CD4-positive, alpha-beta T cell (primary cell): ENCODE measurements around the gene SGSM1. TPM values are rescaled to one million over a fixed set of nuclear protein-coding genes. Genes with fewer than 3 reads are reported as not detected.

Experiments used
- ATAC-seq: fragments of 200-7000 bp; cut with Tn5 transposase; one replicate; pipeline ENCODE4 v1.10.0; 2022; ENCODE audit warnings: mild to moderate bottlenecking; ENCODE audit not compliant: poor library complexity
- CTCF ChIA-PET: fragments of 350-600 bp; sonication (Branson Sonifier 250); formaldehyde crosslinking; loops from one replicate; lab custom pipeline; 2021; ENCODE audit warnings: antibody characterized with exemption, inconsistent platforms; lab: Charles Lee
- POLR2A ChIA-PET: fragments of 350-600 bp; sonication (Branson Sonifier 250); formaldehyde crosslinking; loops from one replicate; lab custom pipeline; 2021; ENCODE audit warnings: antibody characterized with exemption, inconsistent platforms; lab: Charles Lee
- DNase-seq, 14 experiments: peaks; one replicate each; pipeline ENCODE4 v3.0.0-alpha.2; 2013 to 2020; ENCODE audit warnings: mixed read lengths in 2 of 14
- H3K27ac ChIP-seq, 2 donors: one replicate each; pipeline versions ENCODE4 v1.5.1 to v1.7.0; 2013; ENCODE audit warnings: low read length in 2 of 2, low read depth in 1 of 2, mild to moderate bottlenecking in 1 of 2
- H3K27me3 ChIP-seq, 2 experiments: 1 replicate in 1 of 2; 2 replicates in 1 of 2; pipeline versions ENCODE4 v1.6.1 to v1.7.0; 2013; ENCODE audit warnings: low read length in 2 of 2, control low read depth in 1 of 2, mild to moderate bottlenecking in 1 of 2, moderate library complexity in 1 of 2; ENCODE audit not compliant: insufficient read depth in 2 of 2, control insufficient read depth in 1 of 2
- H3K36me3 ChIP-seq: one replicate; pipeline ENCODE4 v1.6.1; 2013; ENCODE audit warnings: low read length, control low read depth; ENCODE audit not compliant: insufficient read depth
- H3K4me1 ChIP-seq: one replicate; pipeline ENCODE4 v1.6.1; 2013; ENCODE audit warnings: low read length, control low read depth; ENCODE audit not compliant: insufficient read depth
- H3K4me3 ChIP-seq: one replicate; pipeline ENCODE4 v1.5.1; 2013; ENCODE audit warnings: mild to moderate bottlenecking, low read length, moderate library complexity
- H3K9me3 ChIP-seq, 2 experiments: 1 replicate in 1 of 2; 2 replicates in 1 of 2; pipeline versions ENCODE4 v1.6.1 to v1.7.0; 2013; ENCODE audit warnings: low read length in 2 of 2, mild to moderate bottlenecking in 2 of 2, control low read depth in 1 of 2, moderate library complexity in 1 of 2; ENCODE audit not compliant: control insufficient read depth in 1 of 2, insufficient read depth in 1 of 2
- H3K27ac Mint-ChIP-seq: one replicate; pipeline ENCODE4 v1.8.0; 2020; ENCODE audit warnings: mixed read lengths
- H3K27me3 Mint-ChIP-seq: one replicate; pipeline ENCODE4 v1.8.0; 2021; ENCODE audit warnings: mixed read lengths
- H3K36me3 Mint-ChIP-seq: one replicate; pipeline ENCODE4 v1.8.0; 2021; ENCODE audit warnings: low read depth, mixed read lengths
- H3K4me1 Mint-ChIP-seq: one replicate; pipeline ENCODE4 v1.8.0; 2021; ENCODE audit warnings: low read depth, mixed read lengths
- H3K4me3 Mint-ChIP-seq: one replicate; pipeline ENCODE4 v1.8.0; 2020; ENCODE audit warnings: mild to moderate bottlenecking, mixed read lengths
- H3K9me3 Mint-ChIP-seq: one replicate; pipeline ENCODE4 v1.8.0; 2020; ENCODE audit warnings: mixed read lengths
- CTCF ChIP-seq: fragments of 200-600 bp; IDR thresholded peaks from one replicate; pipeline ENCODE4 v1.8.0; 2022; ENCODE audit warnings: antibody characterized with exemption, mild to moderate bottlenecking
- intact Hi-C, 2 experiments: fragments of 100-400 bp; cut with DNase I in 1 of 2; cut with micrococcal nuclease in 1 of 2; formaldehyde crosslinking; loops; one replicate each; pipeline versions ENCODE4 v1.15.1 to v1.9.0; 2023 to 2025; cut with DNase I, micrococcal nuclease
- total RNA-seq, 174 experiments: library from RNA in 2 of 174; stranded (reverse) in 2 of 174; gene quantifications; one replicate each; pipeline ENCODE4 v1.2.3 and lab custom pipeline; 2021 to 2026

SGSM1 gene
- total RNA-seq, 2 experiments from 2014 or later, result 1.3 to 1.9 TPM

GRCh38 chr22:24763872-24764485 is 42.0 kb upstream of the SGSM1 start:
- Histone ChIP-seq H3K4me1 (no peaks in the 10 kb centered on the region), H3K27ac (no peak overlapping the region), H3K36me3 (no peaks in the 10 kb centered on the region), H3K27me3 (peaks cover 0 to 6% of the 10 kb centered on the region in 2 experiments), H3K4me3 (no peak overlapping the region), H3K9me3 (no peaks in the 10 kb centered on the region)
- TF ChIP-seq CTCF, result no peak
- no peak overlapping the region for H3K27ac Mint-ChIP-seq
- no peak overlapping the region for H3K4me3 Mint-ChIP-seq
- DNase-seq, result no peak
- H3K27me3 Mint-ChIP-seq, result peaks cover 12% of the 10 kb centered on the region
- no peak for ATAC-seq
- no peaks in the 10 kb centered on the region for H3K36me3 Mint-ChIP-seq
- H3K9me3 Mint-ChIP-seq, result no peaks in the 10 kb centered on the region
- intact Hi-C loops, result no loop called here
- no peaks in the 10 kb centered on the region for H3K4me1 Mint-ChIP-seq
- POLR2A ChIA-PET, result no interaction called here
- CTCF ChIA-PET, result no interaction called here

GRCh38 chr22:24765166-24765565 is 40.8 kb upstream of the SGSM1 start:
- POLR2A ChIA-PET, result no interaction called here

GRCh38 chr22:24768537-24769374 is 37.3 kb upstream of the SGSM1 start:
- ATAC-seq (peak; percentile 48), DNase-seq (peak in 13 of 14 experiments; percentile 1 to 62 (median 28))
- Histone ChIP-seq H3K9me3 (no peaks in the 10 kb centered on the region), H3K4me1 (no peaks in the 10 kb centered on the region), H3K27ac (no peak overlapping the region), H3K4me3 (no peak overlapping the region), H3K27me3 (peaks cover 0 to 4% of the 10 kb centered on the region in 2 experiments), H3K36me3 (no peaks in the 10 kb centered on the region)
- TF ChIP-seq CTCF, result peak; percentile 46
- CTCF ChIA-PET, result interaction anchor here (1.0 to 2.3 kb wide), 3 partner anchors 10 to 82 kb away, joined by 3 to 14 read pairs (median 4); no protein-coding TSS in a partner anchor
- Mint-ChIP-seq H3K27me3 (peaks cover 12% of the 10 kb centered on the region), H3K36me3 (no peaks in the 10 kb centered on the region), H3K4me3 (no peak overlapping the region), H3K4me1 (no peaks in the 10 kb centered on the region), H3K9me3 (no peaks in the 10 kb centered on the region), H3K27ac (no peak overlapping the region)
- intact Hi-C loops, result loop anchor here in 1 of 2 experiments (1.0 to 2.0 kb wide), 2 partner anchors 82 to 280 kb away; no protein-coding TSS in a partner anchor
- POLR2A ChIA-PET, result no interaction called here

More at GRCh38 chr22:24765166-24765565, 40.8 kb upstream of the SGSM1 start:
- no peak for DNase-seq
- H3K27me3 ChIP-seq, result peaks cover 0 to 6% of the 10 kb centered on the region in 2 experiments
- H3K27ac Mint-ChIP-seq, result no peak overlapping the region
- H3K4me3 Mint-ChIP-seq, result no peak overlapping the region
- no peaks in the 10 kb centered on the region for H3K36me3 Mint-ChIP-seq
- intact Hi-C loops, result no loop called here
- CTCF ChIA-PET, result no interaction called here
- no peak overlapping the region for H3K27ac ChIP-seq
- H3K9me3 Mint-ChIP-seq, result no peaks in the 10 kb centered on the region
- TF ChIP-seq CTCF, result no peak
- no peak overlapping the region for H3K4me3 ChIP-seq
- no peaks in the 10 kb centered on the region for H3K4me1 Mint-ChIP-seq
- no peaks in the 10 kb centered on the region for H3K9me3 ChIP-seq
- peaks cover 13% of the 10 kb centered on the region for H3K27me3 Mint-ChIP-seq
- H3K4me1 ChIP-seq, result no peaks in the 10 kb centered on the region
- ATAC-seq, result no peak
- no peaks in the 10 kb centered on the region for H3K36me3 ChIP-seq
